ENCODE data around the gene CRHR1.
A peak's percentile ranks its signal among the peaks of the same experiment; 100 is the strongest.

CRHR1 gene

DNA sequence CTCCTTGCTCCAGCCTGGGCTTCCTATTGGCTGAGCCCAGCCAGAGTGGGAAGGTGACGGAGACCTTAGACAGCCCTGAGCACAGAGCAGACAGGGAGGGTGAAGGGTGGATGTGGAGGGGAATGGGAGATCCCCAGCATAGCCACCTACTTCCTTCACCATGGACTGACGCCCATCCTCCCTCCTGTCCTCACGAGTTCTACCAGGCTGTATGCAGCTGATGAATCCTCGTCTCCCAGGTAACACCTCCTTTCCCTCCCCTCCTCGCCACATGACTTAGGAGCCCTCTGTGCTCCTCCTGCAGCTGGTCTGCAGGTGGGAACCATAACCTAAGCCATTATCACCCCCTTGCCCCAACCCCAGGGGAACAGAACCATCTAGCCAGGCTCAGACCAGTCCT, 9.0 kb upstream of the CRHR1 start:
- Histone ChIP-seq H3K4me1 (ENCODE audit: control insufficient read depth in 5 of 5, insufficient read depth in 5 of 5, low read length in 5 of 5) (peaks cover 0 to 4% (median 3%) of the 10 kb centered on the region in 5 donors), H3K27ac (ENCODE audit: low read depth, low read length) (no peak overlapping the region), H3K27me3 (ENCODE audit: control insufficient read depth in 5 of 5, insufficient read depth in 4 of 5, low read length in 5 of 5) (peaks cover 3 to 39% (median 33%) of the 10 kb centered on the region in 5 donors), H3K4me3 (ENCODE audit: low read depth in 1 of 5, low read length in 5 of 5) (no peak overlapping the region), H3K9ac (ENCODE audit: low read length in 5 of 5) (no peak overlapping the region), H3K36me3 (ENCODE audit: control insufficient read depth in 5 of 5, insufficient read depth in 5 of 5, low read length in 5 of 5) (no peaks in the 10 kb centered on the region), H3K9me3 (ENCODE audit: control insufficient read depth in 5 of 5, low read length in 5 of 5) (no peaks in the 10 kb centered on the region)

GRCh38 chr17:45775576-45776011, 8.5 kb upstream of the CRHR1 start:
- H3K27me3 ChIP-seq (ENCODE audit: control insufficient read depth in 5 of 5, insufficient read depth in 4 of 5, low read length in 5 of 5): peaks cover 3 to 38% (median 29%) of the 10 kb centered on the region in 5 donors
- H3K4me3 ChIP-seq (ENCODE audit: low read depth in 1 of 5, low read length in 5 of 5): no peak overlapping the region
- no peaks in the 10 kb centered on the region for H3K9me3 ChIP-seq (ENCODE audit: control insufficient read depth in 5 of 5, low read length in 5 of 5)
- H3K9ac ChIP-seq (ENCODE audit: low read length in 5 of 5): no peak overlapping the region
- H3K36me3 ChIP-seq (ENCODE audit: control insufficient read depth in 5 of 5, insufficient read depth in 5 of 5, low read length in 5 of 5): no peaks in the 10 kb centered on the region
- no peak overlapping the region for H3K27ac ChIP-seq (ENCODE audit: low read depth, low read length)
- H3K4me1 ChIP-seq (ENCODE audit: control insufficient read depth in 5 of 5, insufficient read depth in 5 of 5, low read length in 5 of 5): peaks cover 0 to 4% (median 3%) of the 10 kb centered on the region in 5 donors

- no peaks in the 10 kb centered on the region for H3K36me3 ChIP-seq (ENCODE audit: control insufficient read depth in 5 of 5, insufficient read depth in 5 of 5, low read length in 5 of 5)
Measured at GRCh38 chr17:45776896-45777295, 7.2 kb upstream of the CRHR1 start.

GRCh38 chr17:45777388-45777787, 6.7 kb upstream of the CRHR1 start:
- Histone ChIP-seq H3K4me1 (ENCODE audit: control insufficient read depth in 5 of 5, insufficient read depth in 5 of 5, low read length in 5 of 5) (peaks cover 0 to 15% (median 11%) of the 10 kb centered on the region in 5 donors), H3K4me3 (ENCODE audit: low read depth in 1 of 5, low read length in 5 of 5) (no peak overlapping the region), H3K9ac (ENCODE audit: low read length in 5 of 5) (no peak overlapping the region), H3K27me3 (ENCODE audit: control insufficient read depth in 5 of 5, insufficient read depth in 4 of 5, low read length in 5 of 5) (peaks cover 3 to 37% (median 20%) of the 10 kb centered on the region in 5 donors), H3K36me3 (ENCODE audit: control insufficient read depth in 5 of 5, insufficient read depth in 5 of 5, low read length in 5 of 5) (no peaks in the 10 kb centered on the region), H3K9me3 (ENCODE audit: control insufficient read depth in 5 of 5, low read length in 5 of 5) (no peaks in the 10 kb centered on the region), H3K27ac (ENCODE audit: low read depth, low read length) (no peak overlapping the region)

More at GRCh38 chr17:45776896-45777295, 7.2 kb upstream of the CRHR1 start:
- Histone ChIP-seq H3K9me3 (ENCODE audit: control insufficient read depth in 5 of 5, low read length in 5 of 5) (no peaks in the 10 kb centered on the region), H3K27me3 (ENCODE audit: control insufficient read depth in 5 of 5, insufficient read depth in 4 of 5, low read length in 5 of 5) (peaks cover 3 to 35% (median 19%) of the 10 kb centered on the region in 5 donors), H3K9ac (ENCODE audit: low read length in 5 of 5) (no peak overlapping the region), H3K27ac (ENCODE audit: low read depth, low read length) (no peak overlapping the region), H3K4me1 (ENCODE audit: control insufficient read depth in 5 of 5, insufficient read depth in 5 of 5, low read length in 5 of 5) (peaks cover 0 to 15% (median 11%) of the 10 kb centered on the region in 5 donors), H3K4me3 (ENCODE audit: low read depth in 1 of 5, low read length in 5 of 5) (no peak overlapping the region)

DNA sequence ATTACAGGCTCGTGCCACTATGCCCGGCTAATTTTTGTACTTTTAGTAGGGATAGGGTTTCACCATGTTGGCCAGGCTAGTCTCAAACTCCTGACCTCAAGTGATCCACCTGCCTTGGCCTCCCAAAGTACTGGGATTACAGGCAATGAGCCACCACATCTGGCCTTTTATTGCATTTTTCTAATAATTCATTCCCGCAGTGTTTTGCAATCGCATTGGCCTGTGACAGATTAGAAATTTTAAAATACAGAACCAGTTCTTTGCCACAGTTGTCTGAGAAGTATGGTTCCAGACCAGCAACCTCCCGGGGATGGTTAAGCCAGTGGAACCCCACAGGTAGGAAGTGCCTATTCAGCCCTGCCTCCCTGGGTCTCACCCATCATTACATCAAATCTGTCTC, 3.2 kb upstream of the CRHR1 start:
- H3K27ac ChIP-seq (ENCODE audit: low read depth, low read length): no peak overlapping the region
- H3K4me1 ChIP-seq (ENCODE audit: control insufficient read depth in 5 of 5, insufficient read depth in 5 of 5, low read length in 5 of 5): peaks cover 0 to 33% (median 29%) of the 10 kb centered on the region in 5 donors
- no peaks in the 10 kb centered on the region for H3K9me3 ChIP-seq (ENCODE audit: control insufficient read depth in 5 of 5, low read length in 5 of 5)
- no peaks in the 10 kb centered on the region for H3K36me3 ChIP-seq (ENCODE audit: control insufficient read depth in 5 of 5, insufficient read depth in 5 of 5, low read length in 5 of 5)
- H3K4me3 ChIP-seq (ENCODE audit: low read depth in 1 of 5, low read length in 5 of 5): no peak overlapping the region
- no peak overlapping the region for H3K9ac ChIP-seq (ENCODE audit: low read length in 5 of 5)
- H3K27me3 ChIP-seq (ENCODE audit: control insufficient read depth in 5 of 5, insufficient read depth in 4 of 5, low read length in 5 of 5): peaks cover 7 to 37% (median 29%) of the 10 kb centered on the region in 5 donors

- Histone ChIP-seq H3K36me3 (ENCODE audit: control insufficient read depth in 5 of 5, insufficient read depth in 5 of 5, low read length in 5 of 5) (no peaks in the 10 kb centered on the region), H3K27me3 (ENCODE audit: control insufficient read depth in 5 of 5, insufficient read depth in 4 of 5, low read length in 5 of 5) (peaks cover 7 to 38% (median 30%) of the 10 kb centered on the region in 5 donors), H3K9me3 (ENCODE audit: control insufficient read depth in 5 of 5, low read length in 5 of 5) (no peaks in the 10 kb centered on the region), H3K9ac (ENCODE audit: low read length in 5 of 5) (no peak overlapping the region), H3K27ac (ENCODE audit: low read depth, low read length) (no peak overlapping the region), H3K4me1 (ENCODE audit: control insufficient read depth in 5 of 5, insufficient read depth in 5 of 5, low read length in 5 of 5) (peaks cover 0 to 33% (median 29%) of the 10 kb centered on the region in 5 donors), H3K4me3 (ENCODE audit: low read depth in 1 of 5, low read length in 5 of 5) (peak overlapping the region in 4 of 5 donors; percentile 39 to 55 (median 50))
Measured at GRCh38 chr17:45782889-45783592, 1.1 kb upstream of the CRHR1 start.

- peak overlapping the region in 4 of 5 donors; percentile 39 to 55 (median 50) for H3K4me3 ChIP-seq (ENCODE audit: low read depth in 1 of 5, low read length in 5 of 5)
- peaks cover 0 to 33% (median 29%) of the 10 kb centered on the region in 5 donors for H3K4me1 ChIP-seq (ENCODE audit: control insufficient read depth in 5 of 5, insufficient read depth in 5 of 5, low read length in 5 of 5)
- peaks cover 7 to 40% (median 27%) of the 10 kb centered on the region in 5 donors for H3K27me3 ChIP-seq (ENCODE audit: control insufficient read depth in 5 of 5, insufficient read depth in 4 of 5, low read length in 5 of 5)
- H3K36me3 ChIP-seq (ENCODE audit: control insufficient read depth in 5 of 5, insufficient read depth in 5 of 5, low read length in 5 of 5): no peaks in the 10 kb centered on the region
- H3K9me3 ChIP-seq (ENCODE audit: control insufficient read depth in 5 of 5, low read length in 5 of 5): no peaks in the 10 kb centered on the region
- no peak overlapping the region for H3K27ac ChIP-seq (ENCODE audit: low read depth, low read length)
- H3K9ac ChIP-seq (ENCODE audit: low read length in 5 of 5): no peak overlapping the region
Measured at GRCh38 chr17:45783593-45784292, 377 bp upstream of the CRHR1 start.

DNA sequence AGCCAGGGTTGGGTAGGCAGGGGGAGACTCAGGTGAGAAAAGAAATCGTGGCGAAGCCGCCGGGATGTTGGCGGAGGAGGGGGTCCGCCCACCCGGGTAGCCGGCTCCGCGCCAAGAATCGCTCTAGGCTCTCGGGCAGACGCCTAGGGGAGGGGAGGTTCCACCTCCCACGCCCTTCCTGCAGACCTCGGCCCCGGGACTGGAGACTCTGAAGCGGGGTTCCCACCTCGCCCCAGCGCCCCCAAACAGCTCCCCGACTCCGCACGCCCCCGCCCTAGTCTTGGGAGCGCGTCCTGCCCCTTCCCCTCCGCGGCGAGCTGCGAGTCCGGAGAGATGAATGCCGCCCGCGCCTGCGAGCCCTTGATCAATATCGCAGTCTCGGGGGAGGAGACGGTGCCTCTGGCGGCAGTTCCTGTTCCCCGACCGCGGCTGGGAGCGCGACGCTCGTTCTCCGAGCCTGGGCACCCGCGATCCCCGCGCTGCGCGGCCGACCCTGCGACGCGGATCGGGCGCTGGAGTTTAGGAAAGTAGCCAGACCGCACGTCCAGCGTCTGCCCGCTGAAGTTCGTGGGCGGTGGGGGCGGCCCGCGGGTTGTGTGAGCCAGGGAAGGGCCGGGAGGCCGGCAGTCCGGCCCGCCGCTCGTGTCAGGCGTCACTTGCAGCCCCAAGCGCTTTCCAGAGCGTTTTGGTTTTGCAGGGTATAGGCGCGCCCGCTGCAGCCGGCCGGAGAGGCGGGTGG, 790 bp downstream of the CRHR1 start:
- peaks cover 0 to 33% (median 29%) of the 10 kb centered on the region in 5 donors for H3K4me1 ChIP-seq (ENCODE audit: control insufficient read depth in 5 of 5, insufficient read depth in 5 of 5, low read length in 5 of 5)
- no peak overlapping the region for H3K27ac ChIP-seq (ENCODE audit: low read depth, low read length)
- H3K9ac ChIP-seq (ENCODE audit: low read length in 5 of 5): no peak overlapping the region
- no peaks in the 10 kb centered on the region for H3K36me3 ChIP-seq (ENCODE audit: control insufficient read depth in 5 of 5, insufficient read depth in 5 of 5, low read length in 5 of 5)
- H3K9me3 ChIP-seq (ENCODE audit: control insufficient read depth in 5 of 5, low read length in 5 of 5): no peaks in the 10 kb centered on the region
- H3K4me3 ChIP-seq (ENCODE audit: low read depth in 1 of 5, low read length in 5 of 5): peak overlapping the region in 4 of 5 donors; percentile 42 to 65 (median 58)
- H3K27me3 ChIP-seq (ENCODE audit: control insufficient read depth in 5 of 5, insufficient read depth in 4 of 5, low read length in 5 of 5): peaks cover 7 to 47% (median 27%) of the 10 kb centered on the region in 5 donors

- no peaks in the 10 kb centered on the region for H3K36me3 ChIP-seq (ENCODE audit: control insufficient read depth in 5 of 5, insufficient read depth in 5 of 5, low read length in 5 of 5)
- H3K9me3 ChIP-seq (ENCODE audit: control insufficient read depth in 5 of 5, low read length in 5 of 5): no peaks in the 10 kb centered on the region
- H3K27ac ChIP-seq (ENCODE audit: low read depth, low read length): no peak overlapping the region
- H3K27me3 ChIP-seq (ENCODE audit: control insufficient read depth in 5 of 5, insufficient read depth in 4 of 5, low read length in 5 of 5): peaks cover 7 to 52% (median 23%) of the 10 kb centered on the region in 5 donors
- peaks cover 0 to 33% (median 29%) of the 10 kb centered on the region in 5 donors for H3K4me1 ChIP-seq (ENCODE audit: control insufficient read depth in 5 of 5, insufficient read depth in 5 of 5, low read length in 5 of 5)
- no peak overlapping the region for H3K9ac ChIP-seq (ENCODE audit: low read length in 5 of 5)
- peak overlapping the region in 4 of 5 donors; percentile 42 to 65 (median 58) for H3K4me3 ChIP-seq (ENCODE audit: low read depth in 1 of 5, low read length in 5 of 5)
Measured at GRCh38 chr17:45785480-45786193, 1.5 kb downstream of the CRHR1 start.
